CD4-positive, alpha-beta T cell treated with Interleukin-2 at 100 ng/mL for 4 hours (primary cell): Measurements from ENCODE around the gene HOXA1.
"Not testable (repeated sequence)": the region's sequence is repeated elsewhere in the genome, so short reads cannot be mapped to it uniquely, and the experiment has no call there.

ENCODE experiments used
- DNase-seq: peaks from one replicate; pipeline ENCODE4 v3.0.0-alpha.2; 2020; ENCODE audit warnings: low spot score

HOXA1 gene

GRCh38 chr7:27046854-27047549 lies 48.8 kb downstream of the HOXA1 start:
- DNase-seq = no peak

GRCh38 chr7:27045972-27046371 lies 49.8 kb downstream of the HOXA1 start:
- DNase-seq = not testable (repeated sequence)

GRCh38 chr7:27045066-27045465 lies 50.7 kb downstream of the HOXA1 start:
- not testable (repeated sequence) for DNase-seq
